ENCODE data around the gene CMTM1.

DNA sequence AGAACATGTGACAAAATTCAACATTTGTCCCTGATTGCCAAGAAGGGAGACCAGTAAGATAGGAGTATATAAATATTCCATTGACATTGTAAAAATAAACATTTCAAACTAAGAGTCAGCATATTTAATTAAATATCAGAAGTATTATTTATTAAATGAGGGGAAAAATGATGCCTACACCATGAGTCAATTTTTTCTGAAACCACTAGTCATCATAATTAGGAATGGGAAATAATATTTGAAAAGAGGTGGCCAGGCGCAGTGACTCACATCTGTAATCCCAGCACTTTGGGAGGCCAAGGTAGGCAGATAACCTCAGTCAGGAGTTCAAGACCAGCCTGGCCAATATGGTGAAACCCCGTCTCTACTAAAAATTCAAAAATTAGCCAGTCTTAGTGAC is 2.1 kb downstream of the CMTM1 start:
- TF ChIP-seq, protein P1, sequence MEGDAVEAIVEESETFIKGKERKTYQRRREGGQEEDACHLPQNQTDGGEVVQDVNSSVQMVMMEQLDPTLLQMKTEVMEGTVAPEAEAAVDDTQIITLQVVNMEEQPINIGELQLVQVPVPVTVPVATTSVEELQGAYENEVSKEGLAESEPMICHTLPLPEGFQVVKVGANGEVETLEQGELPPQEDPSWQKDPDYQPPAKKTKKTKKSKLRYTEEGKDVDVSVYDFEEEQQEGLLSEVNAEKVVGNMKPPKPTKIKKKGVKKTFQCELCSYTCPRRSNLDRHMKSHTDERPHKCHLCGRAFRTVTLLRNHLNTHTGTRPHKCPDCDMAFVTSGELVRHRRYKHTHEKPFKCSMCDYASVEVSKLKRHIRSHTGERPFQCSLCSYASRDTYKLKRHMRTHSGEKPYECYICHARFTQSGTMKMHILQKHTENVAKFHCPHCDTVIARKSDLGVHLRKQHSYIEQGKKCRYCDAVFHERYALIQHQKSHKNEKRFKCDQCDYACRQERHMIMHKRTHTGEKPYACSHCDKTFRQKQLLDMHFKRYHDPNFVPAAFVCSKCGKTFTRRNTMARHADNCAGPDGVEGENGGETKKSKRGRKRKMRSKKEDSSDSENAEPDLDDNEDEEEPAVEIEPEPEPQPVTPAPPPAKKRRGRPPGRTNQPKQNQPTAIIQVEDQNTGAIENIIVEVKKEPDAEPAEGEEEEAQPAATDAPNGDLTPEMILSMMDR (IDR thresholded peaks at IDR 0.05; ENCODE audit: low read length) = no peak
- TF ChIP-seq EZH2phosphoT487 (IDR thresholded peaks at IDR 0.05; ENCODE audit: low read length) = no peak
- TF ChIP-seq EZH2 (optimal IDR thresholded peaks at IDR 0.05; ENCODE audit: low read depth, low read length) = no peak
